Gastrocnemius medialis (tissue), 4 donors: ENCODE data around the gene CAMK1G. TPM values are rescaled to one million over a fixed set of nuclear protein-coding genes. Genes with fewer than 3 reads are reported as not detected.

Experiments
- ATAC-seq, 2 donors: fragments of 150-250 bp; one replicate each; pipeline ENCODE4 v1.9.1; 2016
- DNase-seq, 2 donors: peaks; one replicate each; pipeline ENCODE4 v3.0.0-alpha.2; 2019
- H3K27ac ChIP-seq, 4 donors: fragments of 200-600 bp; sonication (generic); 1 replicate in 1 of 4; 2 replicates in 3 of 4; pipeline ENCODE4 v1.5.1; 2016 to 2018; ENCODE audit warnings: mild to moderate bottlenecking in 2 of 4, moderate library complexity in 1 of 4
- H3K27me3 ChIP-seq, 3 donors: fragments of 200-600 bp; sonication (generic) in 2 of 3; 1 replicate in 1 of 3; 2 replicates in 2 of 3; pipeline versions ENCODE4 v1.5.1 to v1.6.0; 2016 to 2019; ENCODE audit warnings: mild to moderate bottlenecking in 1 of 3, moderate library complexity in 1 of 3
- H3K36me3 ChIP-seq, 2 donors: fragments of 200-600 bp; sonication (generic) in 1 of 2; one replicate each; pipeline ENCODE4 v1.5.1; 2017 to 2018
- H3K4me1 ChIP-seq, 2 donors: fragments of 200-600 bp; sonication (generic) in 1 of 2; one replicate each; pipeline ENCODE4 v1.5.1; 2016 to 2017; ENCODE audit warnings: mild to moderate bottlenecking in 2 of 2
- H3K4me3 ChIP-seq, 4 donors: fragments of 200-600 bp; sonication (generic) in 3 of 4; 1 replicate in 1 of 4; 2 replicates in 3 of 4; pipeline ENCODE4 v1.5.1; 2016 to 2019; ENCODE audit warnings: mild to moderate bottlenecking in 2 of 4
- H3K9me3 ChIP-seq, 3 donors: fragments of 200-600 bp; sonication (generic) in 2 of 3; 1 replicate in 1 of 3; 2 replicates in 2 of 3; pipeline ENCODE4 v1.5.1; 2016 to 2019
- POLR2A ChIP-seq, 2 donors: fragments of 450-650 bp; IDR thresholded peaks; one replicate each; pipeline ENCODE4 v1.6.1; 2017; ENCODE audit warnings: antibody characterized with exemption in 2 of 2, mild to moderate bottlenecking in 2 of 2, moderate library complexity in 2 of 2
- in situ Hi-C, 4 donors: fragments of 200-750 bp; cut with MboI; loops; one replicate each; pipeline versions ENCODE4 v1.15.0 to v1.8.0; 2017; ENCODE audit warnings: low sequenced_read_pairs in 4 of 4
- intact Hi-C: fragments of 100-400 bp; cut with DNase I; formaldehyde crosslinking; loops from one replicate; pipeline ENCODE4 v1.15.1; 2023; ENCODE audit warnings: low total_unique reads
- total RNA-seq, 4 donors: library from RNA; depleted of rRNA; stranded (reverse); fragments of >200 nt; gene quantifications; one replicate each; pipeline versions ENCODE4 v1.1.0 to v1.2.3, GENCODE V29; 2016
- TF ChIP-seq, protein P1 (sequence below), 5 experiments: fragments of 450-650 bp in 3 of 5; fragments of 200-600 bp in 2 of 5; sonication (generic) in 2 of 5; IDR thresholded peaks in 4 of 5; conservative IDR thresholded peaks in 1 of 5; 1 replicate in 4 of 5; 2 replicates in 1 of 5; pipeline ENCODE4 v1.5.1; 2016 to 2019; ENCODE audit warnings: antibody characterized with exemption in 5 of 5, mild to moderate bottlenecking in 3 of 5, moderate library complexity in 3 of 5

Gene CAMK1G
- total RNA-seq, 4 donors from 2014 or later: 0.16 TPM; not detected in 3

DNA sequence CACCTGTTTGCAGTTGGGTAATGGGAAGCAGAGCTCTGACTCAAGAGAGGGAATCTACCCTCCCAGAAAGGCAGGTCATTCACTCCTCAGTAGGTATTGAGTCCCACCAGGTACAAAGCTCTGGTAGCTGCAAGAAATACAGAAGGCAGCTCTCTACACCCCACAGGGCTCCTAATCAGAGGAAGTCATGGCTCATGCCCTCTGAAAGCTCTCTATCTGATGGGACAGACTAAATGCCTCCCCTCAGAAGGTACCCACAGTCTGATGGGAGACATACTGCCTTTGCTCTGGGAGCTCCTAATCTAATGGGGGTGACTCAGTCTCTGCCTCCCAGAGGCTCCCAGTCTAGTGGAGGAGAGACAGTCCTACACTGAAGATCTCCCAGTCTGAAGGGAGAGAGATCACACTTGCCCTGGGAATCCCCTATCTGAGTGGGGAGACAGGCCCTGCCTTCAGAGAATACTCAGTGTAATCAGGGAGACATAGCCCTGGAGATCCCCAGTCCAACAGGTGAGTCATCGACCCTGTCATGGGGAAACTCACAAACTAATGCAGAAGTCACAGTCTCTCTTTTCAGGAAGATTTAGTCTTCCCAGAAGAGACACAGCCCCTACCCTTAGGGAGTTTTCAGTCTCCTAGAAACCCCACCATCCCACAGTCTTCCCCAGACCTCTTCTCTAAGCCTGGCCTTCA, 23.7 kb downstream of the CAMK1G start:
- DNase-seq (no peak), ATAC-seq (peak in 1 of 2 donors; percentile 33)
- TF ChIP-seq, protein P1, sequence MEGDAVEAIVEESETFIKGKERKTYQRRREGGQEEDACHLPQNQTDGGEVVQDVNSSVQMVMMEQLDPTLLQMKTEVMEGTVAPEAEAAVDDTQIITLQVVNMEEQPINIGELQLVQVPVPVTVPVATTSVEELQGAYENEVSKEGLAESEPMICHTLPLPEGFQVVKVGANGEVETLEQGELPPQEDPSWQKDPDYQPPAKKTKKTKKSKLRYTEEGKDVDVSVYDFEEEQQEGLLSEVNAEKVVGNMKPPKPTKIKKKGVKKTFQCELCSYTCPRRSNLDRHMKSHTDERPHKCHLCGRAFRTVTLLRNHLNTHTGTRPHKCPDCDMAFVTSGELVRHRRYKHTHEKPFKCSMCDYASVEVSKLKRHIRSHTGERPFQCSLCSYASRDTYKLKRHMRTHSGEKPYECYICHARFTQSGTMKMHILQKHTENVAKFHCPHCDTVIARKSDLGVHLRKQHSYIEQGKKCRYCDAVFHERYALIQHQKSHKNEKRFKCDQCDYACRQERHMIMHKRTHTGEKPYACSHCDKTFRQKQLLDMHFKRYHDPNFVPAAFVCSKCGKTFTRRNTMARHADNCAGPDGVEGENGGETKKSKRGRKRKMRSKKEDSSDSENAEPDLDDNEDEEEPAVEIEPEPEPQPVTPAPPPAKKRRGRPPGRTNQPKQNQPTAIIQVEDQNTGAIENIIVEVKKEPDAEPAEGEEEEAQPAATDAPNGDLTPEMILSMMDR (IDR thresholded peaks at IDR 0.05 in 4 of 5, conservative IDR thresholded peaks at IDR 0.05 in 1 of 5): no peak
- no peak for TF ChIP-seq POLR2A (IDR thresholded peaks at IDR 0.05)
- in situ Hi-C loops: no loop called here
- no peaks in the 10 kb centered on the region for H3K27me3 ChIP-seq
- peaks cover 8 to 24% of the 10 kb centered on the region in 2 donors for H3K4me1 ChIP-seq
- H3K4me3 ChIP-seq: no peak overlapping the region
- H3K36me3 ChIP-seq: no peaks in the 10 kb centered on the region
- no peak overlapping the region for H3K27ac ChIP-seq
- no peaks in the 10 kb centered on the region for H3K9me3 ChIP-seq
- intact Hi-C loops: no loop called here

DNA sequence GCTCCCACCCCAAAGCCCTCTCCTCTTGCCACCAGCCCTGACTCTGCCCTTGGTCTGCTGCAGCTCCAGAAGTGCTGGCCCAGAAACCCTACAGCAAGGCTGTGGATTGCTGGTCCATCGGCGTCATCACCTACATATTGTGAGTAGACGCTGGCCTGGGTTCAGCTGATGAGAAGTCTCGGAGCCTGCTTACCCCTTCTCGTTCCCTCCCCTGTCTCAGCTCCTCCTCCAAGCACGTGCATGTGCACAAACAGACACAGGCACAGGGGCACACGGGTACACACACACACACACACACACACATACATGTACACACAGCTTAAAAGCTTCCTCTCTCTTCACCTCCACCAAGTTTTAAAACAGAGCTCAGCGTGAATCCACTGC, 24.3 kb downstream of the CAMK1G start:
- in situ Hi-C loops (no loop called here), intact Hi-C loops (no loop called here)
- DNase-seq: no peak
- H3K36me3 ChIP-seq: no peaks in the 10 kb centered on the region
- TF ChIP-seq POLR2A (IDR thresholded peaks at IDR 0.05): no peak
- TF ChIP-seq, protein P1 (IDR thresholded peaks at IDR 0.05 in 4 of 5, conservative IDR thresholded peaks at IDR 0.05 in 1 of 5): no peak
- H3K9me3 ChIP-seq: no peaks in the 10 kb centered on the region
- peaks cover 8 to 24% of the 10 kb centered on the region in 2 donors for H3K4me1 ChIP-seq
- no peak overlapping the region for H3K4me3 ChIP-seq
- H3K27ac ChIP-seq: no peak overlapping the region
- no peaks in the 10 kb centered on the region for H3K27me3 ChIP-seq
- no peak for ATAC-seq

DNA sequence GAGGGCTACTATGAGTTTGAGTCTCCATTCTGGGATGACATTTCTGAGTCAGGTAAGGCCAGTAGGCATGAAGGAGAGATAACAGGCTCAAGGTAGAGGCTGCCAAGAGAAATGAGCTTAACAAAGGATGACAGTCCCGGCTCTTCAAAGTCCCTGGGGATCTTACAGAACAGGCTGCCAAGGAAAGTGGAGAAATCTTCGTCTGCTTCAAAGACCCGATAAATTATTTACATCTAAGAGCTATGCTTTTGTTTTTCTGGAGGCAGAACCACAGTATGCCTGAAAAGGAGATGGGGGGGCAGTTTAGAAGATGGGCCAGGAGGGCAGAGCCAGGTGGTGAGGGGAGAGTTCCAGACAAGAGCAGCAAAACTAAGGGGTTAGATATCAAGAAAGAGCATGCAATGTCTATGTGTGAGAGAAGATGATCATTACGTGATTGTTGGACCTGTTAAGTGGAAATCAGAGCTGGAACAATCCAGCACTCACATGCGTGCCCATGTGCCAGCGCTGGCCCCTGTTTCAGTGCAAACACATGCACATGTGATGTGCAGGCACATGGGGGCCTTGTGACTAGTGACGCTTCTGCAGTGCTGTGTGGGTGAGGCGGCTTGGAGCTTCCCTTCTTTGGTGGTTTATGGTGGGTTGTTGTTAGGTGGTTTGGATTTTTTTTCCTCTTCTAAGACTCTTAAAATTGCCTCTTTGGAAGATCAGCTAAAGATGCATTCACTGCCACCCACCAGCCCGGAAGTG, 25.7 kb downstream of the CAMK1G start:
- Histone ChIP-seq H3K4me3 (no peak overlapping the region), H3K9me3 (no peaks in the 10 kb centered on the region), H3K36me3 (no peaks in the 10 kb centered on the region), H3K27ac (peak overlapping the region in 1 of 4 donors; percentile 17), H3K27me3 (no peaks in the 10 kb centered on the region), H3K4me1 (peaks cover 8 to 24% of the 10 kb centered on the region in 2 donors)
- ATAC-seq (no peak), DNase-seq (no peak)
- in situ Hi-C loops: no loop called here
- TF ChIP-seq, protein P1 (IDR thresholded peaks at IDR 0.05 in 4 of 5, conservative IDR thresholded peaks at IDR 0.05 in 1 of 5): no peak
- no peak for TF ChIP-seq POLR2A (IDR thresholded peaks at IDR 0.05)
- intact Hi-C loops: no loop called here

DNA sequence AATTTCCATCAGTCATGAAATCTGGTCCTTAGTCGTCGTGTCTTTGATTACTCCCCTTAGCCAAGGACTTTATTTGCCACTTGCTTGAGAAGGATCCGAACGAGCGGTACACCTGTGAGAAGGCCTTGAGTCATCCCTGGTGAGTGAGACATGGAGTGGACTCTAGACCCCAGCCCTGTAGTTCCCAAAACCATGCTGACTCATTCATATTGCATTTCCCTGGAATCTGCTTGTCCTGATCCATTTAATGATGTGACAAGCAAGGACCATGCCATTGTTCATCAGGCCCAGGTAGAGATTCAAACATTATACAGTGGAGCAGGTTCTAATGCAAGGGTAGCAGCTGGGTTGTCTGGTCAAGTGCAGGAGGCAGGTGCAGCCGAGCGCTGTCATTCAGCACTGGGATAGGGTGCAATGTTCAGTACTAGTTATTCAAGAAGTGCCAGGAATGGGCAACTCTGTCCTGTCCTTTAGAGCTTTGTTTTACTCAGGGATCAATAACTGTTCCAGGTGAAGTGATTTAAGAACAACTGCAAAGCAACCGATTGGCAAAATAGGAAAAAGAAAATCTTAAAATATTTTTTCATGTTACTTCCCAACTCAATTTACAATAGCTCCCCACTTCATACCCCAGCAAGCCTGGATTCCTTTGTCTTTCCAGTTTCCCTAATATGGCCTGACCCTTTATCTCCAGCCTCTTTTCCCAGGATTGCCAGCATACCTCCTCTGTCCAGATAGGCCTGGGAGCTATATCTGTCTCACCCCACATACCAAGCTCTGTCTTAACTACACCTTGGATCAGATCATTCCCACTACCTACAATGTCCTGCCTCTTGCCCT, 26.5 kb downstream of the CAMK1G start:
- in situ Hi-C loops (no loop called here), intact Hi-C loops (no loop called here)
- DNase-seq: no peak
- no peak for ATAC-seq
- H3K9me3 ChIP-seq: no peaks in the 10 kb centered on the region
- H3K27me3 ChIP-seq: no peaks in the 10 kb centered on the region
- no peaks in the 10 kb centered on the region for H3K36me3 ChIP-seq
- no peak overlapping the region for H3K4me3 ChIP-seq
- TF ChIP-seq POLR2A (IDR thresholded peaks at IDR 0.05): no peak
- TF ChIP-seq, protein P1 (IDR thresholded peaks at IDR 0.05 in 4 of 5, conservative IDR thresholded peaks at IDR 0.05 in 1 of 5): no peak
- peak overlapping the region in 2 of 4 donors; percentile 75 to 77 for H3K27ac ChIP-seq
- peaks cover 8 to 24% of the 10 kb centered on the region in 2 donors for H3K4me1 ChIP-seq
